ENCODE measurements around the gene KLHL40.

DNA sequence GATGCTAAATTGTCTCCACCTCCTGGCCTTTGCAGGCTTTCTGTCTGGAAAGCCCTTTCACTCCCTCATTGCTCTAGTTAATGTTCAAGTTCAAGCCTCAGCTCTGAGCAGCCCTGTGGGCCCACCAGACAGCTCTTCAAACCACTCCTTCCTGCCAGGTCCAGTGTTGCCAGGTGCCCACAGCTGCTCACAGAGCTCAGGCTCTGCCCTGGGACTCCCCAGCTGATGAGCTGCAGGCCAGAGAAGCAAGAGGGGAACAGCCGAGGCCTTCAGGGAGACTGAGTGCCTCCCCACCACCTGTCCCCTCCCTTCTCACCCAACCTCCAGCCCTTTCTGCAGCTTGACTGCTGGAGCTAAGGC lies 33.1 kb upstream of the KLHL40 start:
- TF ChIP-seq, protein P1, sequence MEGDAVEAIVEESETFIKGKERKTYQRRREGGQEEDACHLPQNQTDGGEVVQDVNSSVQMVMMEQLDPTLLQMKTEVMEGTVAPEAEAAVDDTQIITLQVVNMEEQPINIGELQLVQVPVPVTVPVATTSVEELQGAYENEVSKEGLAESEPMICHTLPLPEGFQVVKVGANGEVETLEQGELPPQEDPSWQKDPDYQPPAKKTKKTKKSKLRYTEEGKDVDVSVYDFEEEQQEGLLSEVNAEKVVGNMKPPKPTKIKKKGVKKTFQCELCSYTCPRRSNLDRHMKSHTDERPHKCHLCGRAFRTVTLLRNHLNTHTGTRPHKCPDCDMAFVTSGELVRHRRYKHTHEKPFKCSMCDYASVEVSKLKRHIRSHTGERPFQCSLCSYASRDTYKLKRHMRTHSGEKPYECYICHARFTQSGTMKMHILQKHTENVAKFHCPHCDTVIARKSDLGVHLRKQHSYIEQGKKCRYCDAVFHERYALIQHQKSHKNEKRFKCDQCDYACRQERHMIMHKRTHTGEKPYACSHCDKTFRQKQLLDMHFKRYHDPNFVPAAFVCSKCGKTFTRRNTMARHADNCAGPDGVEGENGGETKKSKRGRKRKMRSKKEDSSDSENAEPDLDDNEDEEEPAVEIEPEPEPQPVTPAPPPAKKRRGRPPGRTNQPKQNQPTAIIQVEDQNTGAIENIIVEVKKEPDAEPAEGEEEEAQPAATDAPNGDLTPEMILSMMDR (optimal IDR thresholded peaks at IDR 0.05 in 1 of 3, IDR thresholded peaks at IDR 0.05 in 1 of 3, conservative IDR thresholded peaks at IDR 0.05 in 1 of 3; ENCODE audit: extremely low read depth in 1 of 3, insufficient read depth in 2 of 3, low read length in 3 of 3): no peak
- no peak for TF ChIP-seq EZH2 (IDR thresholded peaks at IDR 0.05; ENCODE audit: low read length)
